HG03103 (cell line): ENCODE results near the gene MICAL3.
A peak's percentile ranks its signal among the peaks of the same experiment; 100 is the strongest.

Source experiments
- ATAC-seq: cut with Tn5 transposase; IDR thresholded peaks from one replicate; pipeline ENCODE4 v1.9.1; 2021; ENCODE audit warnings: low read depth; ENCODE audit not compliant: unreplicated experiment

The MICAL3 gene

DNA sequence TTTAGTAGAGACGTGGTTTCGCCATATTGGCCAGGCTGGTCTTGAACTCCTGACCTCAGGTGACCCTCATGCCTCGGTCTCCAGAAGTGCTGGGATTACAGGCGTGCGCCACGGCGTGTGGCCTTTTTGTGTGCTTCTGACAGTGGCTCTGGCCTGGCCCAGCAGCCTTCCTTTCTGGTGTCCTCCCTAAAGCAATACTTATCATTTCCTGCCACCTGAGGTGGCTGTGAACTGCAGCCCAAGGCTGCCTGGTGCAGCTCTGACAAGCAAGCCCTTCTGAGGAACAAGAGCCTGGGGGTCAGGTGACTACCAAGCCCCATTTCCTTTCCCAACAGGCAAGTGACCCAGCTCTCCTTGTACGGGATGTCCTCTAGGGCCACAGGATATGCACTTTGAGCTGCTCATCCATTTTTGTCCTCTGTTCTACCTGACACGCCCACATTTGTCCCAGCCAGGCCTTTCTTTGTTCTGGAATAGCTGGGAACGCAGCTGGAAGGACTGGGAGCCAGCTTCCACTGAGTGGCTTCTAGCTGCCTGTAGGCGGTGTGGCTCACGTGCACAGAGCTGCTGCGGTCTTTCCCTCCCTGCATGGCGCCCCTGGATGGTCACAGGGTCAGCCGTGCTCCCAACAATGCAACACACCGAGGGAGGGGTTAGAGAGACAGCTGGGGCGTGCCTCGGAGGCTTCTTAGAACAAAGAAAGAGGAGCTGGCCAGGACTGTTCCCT, 237.8 kb downstream of the MICAL3 start:
- no peak for ATAC-seq

- no peak for ATAC-seq
Measured at GRCh38 chr22:17785185-17786184, 238.9 kb downstream of the MICAL3 start.

DNA sequence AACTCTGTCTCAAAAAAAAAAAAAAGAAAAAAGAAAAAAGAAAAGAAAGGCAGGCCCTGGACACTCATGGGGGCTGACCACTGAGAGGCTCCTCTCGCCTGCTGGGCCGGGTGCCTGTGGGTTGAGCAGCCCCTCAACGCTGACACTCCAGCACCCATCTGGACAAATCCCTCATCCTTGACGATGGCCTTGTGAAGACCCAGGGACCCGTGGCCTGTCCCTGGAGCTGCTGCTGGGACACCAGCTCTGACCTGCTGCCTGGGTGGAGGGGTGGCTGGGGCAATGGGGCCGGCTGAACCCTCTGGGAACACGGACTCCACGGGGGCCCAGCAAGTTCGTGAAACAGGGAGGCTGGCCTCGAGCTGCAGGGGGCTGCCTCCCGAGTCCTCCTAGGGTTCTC, 239.6 kb downstream of the MICAL3 start:
- ATAC-seq, result no peak

DNA sequence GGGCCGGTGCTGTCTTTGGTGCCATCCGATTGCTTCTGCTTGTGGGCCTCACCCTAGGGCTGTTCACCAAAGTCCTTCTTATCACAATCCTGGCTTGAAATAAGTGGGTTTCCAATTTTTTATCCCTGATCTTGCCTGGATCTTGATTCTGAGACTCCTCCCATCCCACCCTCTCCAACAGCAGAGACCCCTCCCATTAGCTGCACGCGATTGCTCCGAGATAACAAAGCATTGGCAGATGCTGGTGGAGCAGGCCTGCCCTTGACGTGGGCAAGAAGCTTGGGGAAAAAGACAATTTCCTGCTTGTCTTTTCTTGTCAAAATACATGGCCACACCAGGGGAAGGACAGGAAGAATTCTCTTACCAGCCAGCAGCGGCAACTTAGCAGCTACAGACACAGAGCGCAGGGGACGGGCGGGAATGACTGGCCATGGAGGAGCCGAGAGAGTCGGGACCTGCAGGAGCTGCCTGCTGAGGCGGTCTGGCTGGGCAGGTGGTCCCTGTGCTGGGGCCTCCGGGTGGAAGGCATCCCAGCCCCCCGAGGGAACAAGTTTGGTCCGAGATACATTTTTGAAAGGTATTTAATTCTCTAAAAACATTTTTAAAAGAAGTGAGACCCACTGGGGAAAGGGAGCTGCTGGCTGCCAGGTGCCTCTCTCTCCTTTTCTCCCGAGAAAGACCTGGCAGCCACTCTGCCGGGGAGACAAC, 240.4 kb downstream of the MICAL3 start:
- no peak for ATAC-seq

- no peak for ATAC-seq
Measured at GRCh38 chr22:17783312-17783711, 241.0 kb downstream of the MICAL3 start.

- ATAC-seq, result no peak
Measured at GRCh38 chr22:17782621-17783020, 241.7 kb downstream of the MICAL3 start.

GRCh38 chr22:17782158-17782557, 242.2 kb downstream of the MICAL3 start:
- no peak for ATAC-seq

- ATAC-seq, result peak; percentile 35
Measured at GRCh38 chr22:17781319-17782031, 242.9 kb downstream of the MICAL3 start.

GRCh38 chr22:17780741-17781318, 243.5 kb downstream of the MICAL3 start:
- ATAC-seq, result no peak

GRCh38 chr22:17780116-17780740, 244.1 kb downstream of the MICAL3 start:
- no peak for ATAC-seq

DNA sequence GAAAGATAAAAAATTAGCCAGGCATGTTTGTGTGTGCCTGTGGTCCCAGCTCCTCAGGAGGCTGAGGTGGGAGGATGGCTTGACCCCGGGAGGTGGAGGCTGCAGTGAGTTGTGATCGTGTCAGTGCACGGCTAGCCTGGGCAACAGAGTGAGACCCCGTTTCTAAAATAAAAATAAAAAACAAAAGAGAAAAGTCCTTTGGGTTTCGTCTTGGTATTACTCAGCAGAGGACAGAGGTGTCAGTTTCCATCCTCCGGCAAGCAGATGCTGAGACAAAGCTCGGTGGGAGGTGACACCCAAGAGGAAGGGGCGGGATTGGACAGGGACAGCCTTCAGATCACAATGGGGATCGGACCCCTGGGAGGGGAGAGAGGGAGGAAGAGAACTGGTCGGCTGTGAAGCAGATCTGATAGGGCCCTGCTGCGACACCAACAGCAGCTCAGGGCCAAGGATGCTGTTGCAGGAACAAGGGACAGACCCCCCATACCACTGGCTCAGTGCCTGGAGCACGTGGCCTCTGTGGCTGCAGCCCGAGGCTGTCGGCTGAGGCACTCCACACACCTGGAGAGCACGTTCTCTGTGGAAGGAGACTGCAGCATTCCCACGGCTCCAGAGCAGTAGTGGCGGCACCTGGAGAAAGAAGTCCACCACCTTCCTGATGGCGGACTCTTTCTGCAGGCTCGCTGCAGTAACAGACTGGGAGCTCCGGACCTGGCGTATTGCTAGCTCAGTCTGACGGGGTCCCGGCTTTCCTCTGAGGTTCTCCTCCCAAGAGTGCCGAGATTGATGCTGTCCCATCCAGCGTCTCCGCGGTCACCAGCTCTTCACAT, 244.9 kb downstream of the MICAL3 start:
- ATAC-seq, result no peak

DNA sequence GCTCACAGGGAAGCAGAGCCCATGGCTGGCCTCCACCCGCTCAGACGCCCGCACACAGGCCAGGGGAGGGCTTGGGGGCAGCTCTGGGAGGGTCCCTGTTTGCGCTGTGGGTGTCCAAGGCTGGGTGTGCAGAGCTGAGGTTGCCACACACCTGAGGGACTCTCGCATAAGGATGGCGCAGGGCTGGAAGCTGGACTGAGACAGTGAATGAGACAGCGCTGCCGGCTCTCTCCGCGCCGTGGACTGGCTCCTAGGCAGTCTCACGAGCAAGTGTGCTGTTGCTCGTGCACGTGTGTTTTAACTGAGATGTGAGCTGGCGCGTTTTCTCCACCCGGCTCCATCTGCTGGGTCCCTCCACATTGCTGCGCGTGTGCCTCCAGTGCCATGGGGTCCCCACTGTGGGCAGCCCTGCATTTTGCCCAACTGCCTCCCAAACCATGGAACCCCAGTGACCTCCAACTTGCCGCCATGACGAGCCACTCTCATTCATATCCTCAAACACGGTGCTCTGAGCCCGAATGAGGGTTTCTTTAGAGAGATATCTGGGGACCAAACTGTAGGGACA, 245.9 kb downstream of the MICAL3 start:
- no peak for ATAC-seq

GRCh38 chr22:17777717-17778044, 246.7 kb downstream of the MICAL3 start:
- ATAC-seq, result no peak

DNA sequence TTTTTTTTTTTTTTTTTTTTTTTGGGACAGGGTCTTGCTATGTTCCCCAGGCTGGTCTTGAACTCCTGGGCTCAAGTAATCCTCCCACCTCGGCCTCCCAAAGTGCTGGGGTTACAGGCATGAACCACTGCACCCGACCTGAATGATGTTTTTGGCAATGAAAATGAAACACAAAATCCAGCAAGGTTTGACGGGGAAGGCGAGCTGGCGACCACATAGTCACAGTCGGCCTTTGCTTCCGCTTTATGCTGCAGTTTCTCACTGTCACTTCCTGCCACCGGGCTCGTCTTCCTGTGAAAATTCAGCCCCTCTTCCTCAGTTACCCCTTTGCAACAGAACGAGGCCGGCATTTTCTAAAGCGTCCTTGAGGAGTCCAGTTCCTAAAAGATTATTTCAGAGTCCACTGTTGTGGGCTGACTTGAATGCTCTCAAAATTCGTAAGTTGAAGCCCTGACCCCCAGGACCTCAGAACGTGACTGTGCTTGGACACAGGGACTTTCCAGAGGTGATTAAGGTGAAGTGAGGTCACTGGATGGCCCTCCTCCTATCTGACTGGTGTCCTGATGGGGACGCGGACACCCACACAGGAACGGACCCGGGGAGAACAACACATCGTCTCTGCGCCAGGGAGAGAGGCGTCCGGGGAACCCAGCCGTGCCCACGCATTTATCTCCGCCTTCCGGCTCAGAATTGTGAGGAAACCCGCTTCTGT, 247.2 kb downstream of the MICAL3 start:
- ATAC-seq, result no peak

DNA sequence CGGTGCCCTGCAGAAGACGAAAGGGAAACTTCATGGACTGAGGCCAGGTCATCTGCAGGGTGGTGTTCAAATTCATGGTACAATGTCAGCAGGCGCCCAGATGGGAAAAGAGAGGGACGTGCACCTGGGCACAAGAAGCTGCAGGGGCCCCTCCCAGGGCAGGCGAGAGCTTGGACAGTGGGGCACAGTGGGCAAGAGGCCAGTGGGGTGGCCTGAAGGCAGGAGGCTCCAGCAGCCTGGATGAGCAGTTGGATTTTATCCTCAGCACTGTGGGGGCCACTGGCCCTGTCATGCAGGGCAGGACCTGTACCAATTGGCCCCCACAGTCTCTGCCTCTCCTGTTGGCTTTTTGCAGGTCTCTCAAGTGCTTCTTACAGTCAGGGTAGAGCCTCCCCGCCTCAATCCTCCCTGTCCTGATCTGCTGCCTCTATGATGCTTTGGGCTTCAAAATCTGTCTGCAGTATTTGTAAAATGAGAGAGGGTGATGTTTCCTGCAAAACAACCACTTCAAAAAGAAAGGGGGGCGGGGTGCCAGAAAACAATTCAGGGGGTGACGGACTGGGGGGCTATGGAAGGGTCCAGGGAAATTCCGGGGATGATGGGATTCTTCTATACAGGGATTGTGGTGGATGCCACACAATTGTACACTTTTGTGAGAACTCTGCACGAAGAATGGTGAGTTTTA, 248.4 kb downstream of the MICAL3 start:
- ATAC-seq, result no peak

- ATAC-seq, result no peak
Measured at GRCh38 chr22:17774926-17775685, 249.3 kb downstream of the MICAL3 start.
